SU-DHL-6 (cell line): ENCODE results near the gene BLACAT1.

Experiments used
- CTCF ChIP-seq: fragments of 200-600 bp; sonication (generic); IDR thresholded peaks from one replicate; pipeline ENCODE4 v1.5.1; 2017; ENCODE audit warnings: antibody characterized with exemption, mild to moderate bottlenecking, low read length, moderate library complexity; ENCODE audit not compliant: insufficient read depth, poor library complexity, severe bottlenecking
- EZH2phosphoT487 ChIP-seq: fragments of 200-600 bp; sonication (generic), shearing (Covaris generic); conservative IDR thresholded peaks from 2 replicates; pipeline ENCODE4 v1.6.1; 2018; ENCODE audit warnings: mild to moderate bottlenecking, antibody characterized with exemption, low read length, moderate library complexity, mixed read lengths

- TF ChIP-seq CTCF = no peak
- no peak for TF ChIP-seq EZH2phosphoT487
Measured at GRCh38 chr1:205424901-205425600, 30.8 kb downstream of the BLACAT1 start.
